GM21717 (cell line): ENCODE results near the gene PLEKHH1.
"Not testable (repeated sequence)": the region's sequence is repeated elsewhere in the genome, so short reads cannot be mapped to it uniquely, and the experiment has no call there.

ENCODE experiments used
- ATAC-seq: cut with Tn5 transposase; IDR thresholded peaks from one replicate; pipeline ENCODE4 v1.9.1; 2021; ENCODE audit warnings: mild to moderate bottlenecking, moderate library complexity; ENCODE audit not compliant: unreplicated experiment

Gene PLEKHH1

DNA sequence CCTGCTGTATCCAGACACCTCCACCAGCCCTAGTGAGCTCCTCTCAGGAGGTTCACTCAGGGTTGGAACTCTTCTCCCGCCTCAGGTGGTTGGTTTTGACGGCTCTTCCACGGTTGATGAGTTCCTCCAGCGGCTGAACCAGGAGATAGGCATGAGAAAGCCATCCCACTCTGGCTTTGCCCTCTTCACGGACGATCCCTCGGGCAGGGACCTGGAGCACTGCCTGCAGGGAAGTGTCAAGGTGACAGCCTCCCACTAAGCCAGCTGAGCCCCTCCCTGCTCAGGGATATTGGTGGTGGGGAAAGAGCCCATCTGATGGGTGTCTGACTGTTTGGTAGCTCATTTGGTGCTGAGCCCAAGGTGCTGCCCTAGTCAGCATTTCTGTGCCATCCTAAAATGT is 46.5 kb downstream of the PLEKHH1 start:
- ATAC-seq, result no peak

DNA sequence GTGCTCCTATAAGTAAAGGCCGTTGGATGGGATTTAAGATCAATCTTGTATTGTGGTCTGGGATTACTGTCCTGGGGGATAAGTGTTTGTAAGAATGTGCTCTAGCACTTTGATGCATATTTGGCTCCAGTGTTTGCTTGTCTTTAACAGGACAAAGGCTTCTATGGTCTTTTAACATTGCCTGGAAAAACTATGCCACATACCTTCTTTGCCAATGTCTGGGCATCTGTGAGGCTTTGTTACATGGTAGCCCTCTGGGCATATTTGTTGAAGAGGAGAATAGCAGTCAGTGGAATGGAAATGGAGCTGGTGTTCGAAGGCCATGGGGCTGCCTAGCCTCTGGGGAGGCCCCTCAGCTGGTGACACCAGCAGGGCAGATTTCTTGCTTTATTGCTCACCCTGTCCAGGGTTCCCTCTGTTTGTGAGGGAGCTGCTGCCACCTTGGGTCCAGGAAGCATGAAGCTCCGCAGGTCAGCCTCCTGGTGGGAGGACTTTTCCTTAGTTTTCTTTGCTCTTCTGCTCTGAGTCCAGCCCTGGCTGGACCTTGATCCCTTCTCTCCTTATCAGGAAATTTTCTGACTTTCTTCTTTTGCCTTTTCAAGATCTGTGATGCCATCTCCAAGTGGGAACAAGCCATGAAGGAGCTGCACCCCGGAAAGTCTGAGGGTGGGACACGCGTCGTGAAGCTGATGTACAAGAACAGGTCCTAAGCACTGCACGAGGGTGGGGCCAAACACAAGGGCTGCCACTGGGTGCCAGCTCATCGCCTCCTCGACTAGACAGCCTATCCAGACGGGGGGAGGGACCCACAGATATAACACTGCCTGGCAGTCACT is 47.5 kb downstream of the PLEKHH1 start:
- ATAC-seq, result no peak

GRCh38 chr14:67581643-67582042 is 48.6 kb downstream of the PLEKHH1 start:
- no peak for ATAC-seq

GRCh38 chr14:67582061-67582460 is 49.0 kb downstream of the PLEKHH1 start:
- ATAC-seq, result no peak

DNA sequence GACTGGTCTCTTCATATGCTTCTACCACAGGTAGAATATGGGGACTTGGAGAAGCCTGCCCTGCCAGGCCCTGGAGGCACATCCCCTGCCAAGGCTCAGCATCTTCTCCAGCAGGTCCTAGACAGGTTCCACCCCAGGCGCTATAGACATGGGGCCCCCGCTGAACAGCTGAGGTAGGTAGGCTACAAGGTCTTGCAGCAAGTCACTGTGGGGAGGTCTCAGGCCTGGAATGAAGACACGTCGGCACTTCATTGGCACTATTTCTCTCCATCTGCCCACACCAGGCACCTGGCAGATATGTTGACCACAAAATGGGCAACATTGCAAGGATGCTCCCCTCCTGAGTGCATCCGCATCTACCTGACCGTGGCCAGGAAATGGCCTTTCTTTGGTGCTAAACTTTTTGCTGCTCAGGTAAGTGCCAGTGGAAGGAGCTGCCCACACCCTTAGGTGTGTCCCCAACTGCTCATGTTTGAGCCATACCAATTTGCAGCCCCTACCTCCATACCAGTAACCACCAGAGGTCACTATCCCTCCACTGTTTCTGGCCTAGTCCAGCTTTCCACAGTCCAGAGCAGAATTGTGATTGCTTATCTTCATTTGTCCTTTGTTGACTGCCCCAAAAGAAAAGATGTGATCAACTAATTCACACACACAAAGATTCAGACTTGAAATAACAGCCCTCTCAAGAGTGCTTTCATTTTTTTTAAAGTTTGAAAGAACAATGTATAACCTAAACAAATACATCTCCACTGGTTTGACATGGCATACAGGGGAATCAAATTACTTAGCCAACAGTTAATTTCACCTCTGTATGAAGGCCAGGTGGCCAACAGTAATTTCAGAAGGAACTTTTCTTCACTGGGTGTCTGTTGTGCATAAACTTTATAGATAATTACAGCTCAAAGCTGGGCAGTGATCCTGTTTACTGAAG is 50.9 kb downstream of the PLEKHH1 start:
- no peak for ATAC-seq

DNA sequence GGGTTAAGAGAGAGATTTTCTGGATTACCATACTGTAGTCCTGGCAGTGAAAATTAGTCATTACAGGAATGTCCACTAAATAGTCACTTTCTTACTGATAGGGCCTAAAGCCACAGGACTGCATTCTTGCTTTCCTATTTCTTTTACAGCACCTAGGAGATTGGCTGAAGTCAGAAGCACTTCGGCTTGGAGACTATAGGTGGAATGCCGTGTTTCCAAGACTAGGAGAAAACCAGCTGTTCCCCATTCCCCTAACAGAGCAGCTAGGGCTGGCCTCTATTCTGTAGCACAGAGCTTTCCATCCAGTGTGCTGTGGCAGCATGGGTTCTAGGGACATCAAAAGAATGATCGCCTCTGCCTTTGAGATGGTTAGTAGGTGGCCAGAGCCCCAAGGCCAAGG is 51.9 kb downstream of the PLEKHH1 start:
- ATAC-seq, result no peak

DNA sequence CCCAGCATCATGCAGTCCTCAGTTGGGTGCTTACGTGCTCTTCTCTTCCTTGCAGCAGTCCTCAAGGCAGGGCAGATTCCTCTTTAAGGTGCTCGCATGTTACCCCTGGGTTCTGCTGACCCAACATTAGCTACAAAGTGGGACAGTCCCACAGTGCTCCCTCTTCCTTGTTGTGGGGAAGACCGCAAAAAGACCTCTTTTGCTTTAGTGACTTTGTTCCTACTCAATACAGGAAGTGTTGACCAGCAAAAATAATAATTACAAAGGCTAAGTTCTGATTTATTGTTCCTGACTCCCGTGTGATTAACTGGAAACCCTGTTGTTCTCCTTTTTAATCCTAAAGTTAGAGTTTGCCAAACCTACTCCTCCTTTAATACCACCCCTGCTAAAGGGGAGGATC is 53.3 kb downstream of the PLEKHH1 start:
- ATAC-seq, result no peak

DNA sequence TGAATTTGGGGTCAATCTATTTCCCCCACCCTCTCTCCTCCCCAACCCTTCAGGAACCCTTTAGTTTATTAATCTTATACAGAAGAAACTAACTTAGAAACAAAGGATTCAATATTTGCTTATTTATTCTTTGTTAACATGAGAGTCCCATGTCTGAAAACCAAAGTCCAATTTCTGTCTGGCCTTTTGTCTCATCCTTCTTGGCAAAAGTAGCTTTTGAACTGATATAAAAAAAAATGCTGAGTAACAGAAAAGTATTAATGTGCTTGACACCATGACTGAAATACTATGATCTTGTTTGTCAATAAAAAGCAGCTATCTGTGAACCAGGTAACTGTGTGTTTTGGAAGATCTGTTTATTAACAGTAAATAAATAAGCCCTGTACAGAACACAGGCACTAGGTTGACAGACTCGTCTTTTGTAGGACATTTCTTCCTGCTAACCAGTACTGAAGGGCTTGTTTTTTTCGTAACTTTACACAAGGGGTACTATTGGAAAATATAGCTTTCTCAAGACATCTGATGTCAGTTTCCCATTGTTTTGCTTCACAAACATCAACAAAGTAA is 56.2 kb downstream of the PLEKHH1 start:
- ATAC-seq, result no peak

DNA sequence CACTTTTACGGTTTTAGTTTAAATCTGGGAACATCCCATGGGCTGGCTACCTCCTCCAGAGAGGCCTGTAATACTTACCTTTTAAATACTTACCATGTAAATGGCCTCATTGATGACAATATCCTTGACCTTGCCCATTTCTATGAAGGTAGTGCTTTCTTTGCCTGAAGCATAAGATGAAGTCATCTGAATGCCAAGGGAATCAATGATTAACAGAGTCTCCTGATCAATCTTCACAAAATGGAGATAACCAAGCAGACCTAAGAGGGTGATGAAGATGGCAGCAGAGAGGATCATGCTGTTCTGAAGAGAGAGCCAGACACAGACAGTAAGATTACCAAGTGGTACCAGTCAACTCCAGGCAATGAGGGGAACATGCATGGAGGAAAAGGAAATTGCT is 60.6 kb downstream of the PLEKHH1 start:
- not testable (repeated sequence) for ATAC-seq

DNA sequence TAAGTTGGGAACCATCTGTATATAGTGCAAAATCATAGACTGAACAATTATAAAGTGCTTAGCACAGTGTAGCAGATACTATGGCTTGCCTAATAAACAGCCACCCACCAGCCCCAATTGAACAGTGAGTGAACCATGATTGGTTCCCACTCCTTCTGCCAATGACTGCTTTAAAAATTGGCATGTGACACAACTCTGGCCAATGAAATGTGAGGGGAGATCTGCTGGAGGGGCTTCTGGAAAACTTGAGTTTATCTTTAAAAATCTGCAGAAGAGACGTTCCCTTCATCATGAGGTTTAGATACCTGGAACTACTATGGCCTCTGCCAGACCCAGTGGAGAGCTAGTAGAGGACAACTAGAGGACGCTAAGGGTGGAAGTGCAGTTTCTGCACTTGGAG is 62.3 kb downstream of the PLEKHH1 start:
- ATAC-seq, result no peak

DNA sequence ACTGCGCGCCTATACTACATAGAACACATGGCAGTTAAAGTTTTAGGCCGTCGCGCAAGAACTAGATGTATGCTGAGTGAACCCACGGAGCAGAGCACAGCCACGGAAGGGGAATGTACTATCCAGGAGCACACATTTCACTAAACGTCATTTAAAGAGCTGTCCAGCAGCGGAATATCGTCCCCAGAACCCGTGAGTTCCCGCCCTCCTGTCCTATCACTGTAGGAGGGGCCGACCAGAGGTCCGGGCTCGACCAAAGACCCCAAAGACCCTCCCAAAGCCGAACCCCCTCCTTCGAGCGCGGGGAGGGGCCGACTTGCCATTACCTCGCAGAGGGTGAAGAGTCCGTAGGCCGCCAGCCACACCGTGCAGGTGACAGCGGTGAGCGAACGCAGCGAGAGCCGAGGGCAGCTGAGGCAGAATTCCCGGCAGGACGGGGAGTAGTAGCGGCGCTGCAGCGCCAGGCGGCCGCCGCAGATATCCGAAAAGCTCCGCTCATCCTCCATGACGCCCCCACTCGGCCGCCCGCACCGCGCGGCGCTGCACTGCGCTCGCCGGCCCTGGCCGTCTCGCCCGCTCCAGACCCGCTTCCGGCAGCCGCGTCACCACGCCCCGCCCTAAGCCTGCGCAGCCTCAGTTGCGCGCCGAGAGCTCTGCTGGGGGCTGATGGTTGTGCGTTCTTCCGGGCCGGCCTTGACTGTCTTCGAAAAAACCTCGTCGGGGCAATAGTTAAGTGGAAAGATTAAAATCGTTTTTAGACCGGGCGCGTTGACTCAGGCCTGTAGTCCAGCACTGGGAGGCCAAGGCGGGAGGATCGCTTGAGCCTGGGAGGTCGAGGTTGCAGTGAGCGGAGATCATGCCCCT is 66.8 kb downstream of the PLEKHH1 start, which contains the start of gene PIGH:
Gene PIGH (minus strand): TSS at position 571 of the 864 bp plus-strand sequence. CDS start 65 bp downstream, at position 506.
- ATAC-seq, result peak; percentile 86

GRCh38 chr14:67600562-67600974 is 67.5 kb downstream of the PLEKHH1 start:
- not testable (repeated sequence) for ATAC-seq

- no peak for ATAC-seq
Observed at GRCh38 chr14:67602076-67602475, 69.0 kb downstream of the PLEKHH1 start.

DNA sequence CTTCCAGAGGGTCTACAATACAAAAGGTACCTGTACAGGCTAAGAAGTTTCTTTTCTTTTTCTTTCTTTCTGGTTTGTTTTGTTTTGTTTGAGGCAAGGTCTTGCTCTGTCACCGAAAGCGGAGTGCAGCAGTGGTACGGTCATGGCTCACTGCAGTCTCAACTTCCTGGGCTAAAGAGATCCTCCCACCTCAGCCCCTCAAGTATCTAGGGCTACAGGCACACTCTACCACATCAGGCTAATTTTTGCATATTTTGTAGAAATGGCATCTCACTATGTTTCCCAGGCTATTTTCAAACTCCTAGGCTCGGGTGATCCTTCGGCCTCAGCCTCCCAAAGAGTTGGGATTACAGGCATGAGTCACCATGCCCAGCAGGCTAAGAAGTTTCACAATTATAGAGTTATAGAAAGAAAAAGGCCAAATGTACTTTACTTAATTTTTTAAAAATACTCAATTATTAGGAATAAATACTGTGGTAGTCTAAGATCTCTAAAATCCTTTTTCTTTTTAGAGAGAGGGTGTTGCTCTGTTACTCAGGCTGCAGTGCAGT is 70.0 kb downstream of the PLEKHH1 start:
- peak; percentile 59 for ATAC-seq

GRCh38 chr14:67607646-67608045 is 74.6 kb downstream of the PLEKHH1 start:
- no peak for ATAC-seq

DNA sequence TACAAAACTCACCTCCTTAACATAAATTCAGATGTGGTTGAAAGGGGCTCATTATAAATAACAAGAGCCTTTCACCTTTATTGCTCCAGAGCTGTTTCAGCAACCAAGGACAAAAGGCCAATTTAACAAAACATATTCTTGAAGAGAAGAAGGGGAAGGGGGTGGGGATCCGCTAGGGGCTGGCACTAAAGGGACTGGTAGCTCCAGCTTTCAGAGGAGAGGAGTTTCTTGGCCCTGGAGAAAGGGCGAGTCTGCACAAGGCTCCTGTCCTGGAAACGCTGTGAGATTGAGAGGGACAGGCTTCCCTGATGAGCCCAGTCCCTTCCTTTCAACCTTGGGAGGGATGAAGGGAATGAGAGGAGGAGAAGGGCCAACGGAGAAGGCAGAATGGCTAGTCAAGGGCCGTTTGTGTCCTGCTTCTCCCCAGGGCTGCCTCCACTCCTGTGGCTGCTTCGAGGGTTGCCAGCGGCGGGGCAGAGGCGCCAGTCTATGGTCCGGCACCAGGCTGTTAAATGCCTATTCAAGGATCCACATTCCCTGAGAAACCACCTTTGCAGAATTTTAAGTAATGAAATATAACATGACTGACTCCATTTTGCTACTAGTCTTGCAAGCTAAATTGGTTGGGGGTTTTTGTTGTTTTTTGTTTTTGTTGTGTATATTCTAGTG is 76.7 kb downstream of the PLEKHH1 start:
- ATAC-seq, result no peak

- ATAC-seq, result no peak
Observed at GRCh38 chr14:67610491-67610890, 77.4 kb downstream of the PLEKHH1 start.

- ATAC-seq, result no peak
Observed at GRCh38 chr14:67618617-67619063, 85.5 kb downstream of the PLEKHH1 start.

DNA sequence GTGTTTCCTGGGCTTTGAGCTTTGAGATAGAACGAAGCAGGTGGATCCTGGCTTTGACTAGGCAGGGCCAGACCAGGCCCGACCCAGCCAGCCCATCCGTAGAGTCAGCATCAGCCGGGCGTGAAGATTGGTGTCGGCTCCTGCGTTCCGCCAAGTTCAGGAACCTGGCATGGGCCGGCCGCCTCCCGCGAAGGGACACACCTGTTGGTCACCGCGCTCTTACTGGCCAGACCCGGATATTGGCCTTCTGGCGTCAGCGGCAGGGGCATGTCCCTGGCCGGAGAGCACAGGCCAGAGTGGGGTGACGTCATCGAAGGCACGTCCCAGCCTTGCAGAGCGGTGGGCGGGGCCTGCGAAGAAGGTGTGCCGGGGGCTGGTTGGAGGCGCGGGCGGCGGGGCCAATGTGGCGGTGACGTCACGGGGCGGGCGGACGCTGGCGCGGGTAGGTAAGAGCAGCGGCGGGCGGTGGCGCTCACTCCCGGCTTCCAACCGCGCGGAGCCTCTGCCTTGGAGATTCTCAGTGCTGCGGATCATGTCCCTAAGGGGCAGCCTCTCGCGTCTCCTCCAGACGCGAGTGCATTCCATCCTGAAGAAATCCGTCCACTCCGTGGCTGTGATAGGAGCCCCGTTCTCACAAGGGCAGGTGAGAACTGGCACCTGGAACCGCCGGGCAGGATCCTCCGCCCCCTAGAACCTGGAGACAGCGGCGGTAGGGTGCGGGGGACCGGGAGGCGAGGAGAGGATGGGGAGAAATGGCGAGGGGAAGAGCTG is 86.5 kb downstream of the PLEKHH1 start, which contains the start of gene ARG2:
Gene ARG2 (plus strand): TSS at position 475 of the 771 bp plus-strand sequence. CDS start 58 bp downstream, at position 533.
- ATAC-seq, result peak; percentile 92
